K562 (cell line): ENCODE measurements around the gene SCFD2. TPM values are rescaled to one million over a fixed set of nuclear protein-coding genes. Genes with fewer than 3 reads are reported as not detected.
A peak's percentile ranks its signal among the peaks of the same experiment; 100 is the strongest.

Source experiments
- ATAC-seq: fragments of 200-7000 bp; cut with Tn5 transposase; 3 replicates; pipeline ENCODE4 v1.9.1; 2020; ENCODE audit warnings: moderate library complexity
- BruUV-seq: library from RNA; stranded (reverse); fragments of 400-500 nt; replicated peaks from 2 replicates; lab custom pipeline; 2021; lab: Mats Ljungman, UMichigan
- CTCF ChIA-PET: fragments of 300-600 bp; formaldehyde crosslinking; extraction: SDS; loops from one replicate; lab custom pipeline; 2021; ENCODE audit warnings: low intra/inter-chr PET ratio; lab: Yijun Ruan, JAX
- POLR2A ChIA-PET: fragments of 300-600, 350-650 bp; sonication (Branson Sonifier 250); formaldehyde crosslinking; extraction: SDS; loops from one replicate; lab custom pipeline; 2021; ENCODE audit warnings: antibody characterized with exemption, inconsistent platforms; lab: Yijun Ruan, JAX
- DNase-seq, 4 experiments: peaks; one replicate each; pipeline versions ENCODE4 v3.0.0 to v3.0.0-alpha.2; 2011 to 2018; ENCODE audit warnings: low spot score in 3 of 4, mixed read lengths in 3 of 4; ENCODE audit errors: extremely low read depth in 1 of 4
- FAIRE-seq: peaks from 2 replicates; lab custom pipeline; 2011; peaks lifted over from hg19 to GRCh38; lab: Jason Lieb, UNC
- H2AFZ ChIP-seq: 2 replicates; pipeline ENCODE4 v1.6.0; 2011; ENCODE audit warnings: low read depth, low read length, control low read depth, inconsistent platforms
- H3K27ac ChIP-seq: fragments of 200-600 bp; 3 replicates; pipeline ENCODE4 v1.8.0; 2011; ENCODE audit warnings: low read depth, mild to moderate bottlenecking, control low read depth, inconsistent platforms, low read length, moderate library complexity, mixed read lengths; ENCODE audit errors: extremely low read depth
- H3K27me3 ChIP-seq, 2 experiments: fragments of 300-600 bp in 1 of 2; 2 replicates in 1 of 2; 3 replicates in 1 of 2; pipeline versions ENCODE4 v1.6.0 to v1.8.0; 2011; ENCODE audit warnings: inconsistent platforms in 2 of 2, low read length in 2 of 2, mild to moderate bottlenecking in 1 of 2, mixed read lengths in 1 of 2, moderate library complexity in 1 of 2; ENCODE audit not compliant: control insufficient read depth in 2 of 2, insufficient read depth in 2 of 2
- H3K36me3 ChIP-seq: fragments of 300-600 bp; 3 replicates; pipeline ENCODE4 v1.8.0; 2011; ENCODE audit warnings: mild to moderate bottlenecking, low read length, inconsistent platforms; ENCODE audit not compliant: control insufficient read depth, insufficient read depth
- H3K4me1 ChIP-seq, 2 experiments: fragments of 200-600 bp in 1 of 2; replicated peaks in 1 of 2; 2 replicates in 1 of 2; 3 replicates in 1 of 2; pipeline versions ENCODE4 v1.5.1 to v1.8.0; 2011; ENCODE audit warnings: inconsistent platforms in 2 of 2, low read length in 2 of 2, mild to moderate bottlenecking in 1 of 2, mixed read lengths in 1 of 2, moderate library complexity in 1 of 2; ENCODE audit not compliant: control insufficient read depth in 2 of 2, insufficient read depth in 2 of 2
- H3K4me2 ChIP-seq: 2 replicates; pipeline ENCODE4 v1.6.1; 2011; ENCODE audit warnings: low read length, control low read depth, inconsistent platforms, mixed read lengths; ENCODE audit not compliant: insufficient read depth
- H3K4me3 ChIP-seq: fragments of 200-600 bp; sonication (generic), shearing (Covaris generic); 2 replicates; pipeline ENCODE4 v1.5.1; 2016; ENCODE audit warnings: control low read depth, inconsistent platforms
- H3K79me2 ChIP-seq: fragments of 200-600 bp; 3 replicates; pipeline ENCODE4 v1.8.0; 2011; ENCODE audit warnings: low read length, inconsistent platforms; ENCODE audit not compliant: control insufficient read depth, insufficient read depth
- H3K9ac ChIP-seq, 2 experiments: 2 replicates each; pipeline versions ENCODE4 v1.6.0 to v1.6.1; 2011; ENCODE audit warnings: low read depth in 2 of 2, low read length in 2 of 2, control low read depth in 1 of 2, inconsistent platforms in 1 of 2, mild to moderate bottlenecking in 1 of 2, mixed read lengths in 1 of 2; ENCODE audit not compliant: insufficient read depth in 1 of 2
- H3K9me1 ChIP-seq: one replicate; pipeline ENCODE4 v1.6.0; 2011; ENCODE audit warnings: inconsistent platforms, mild to moderate bottlenecking, low read length, moderate library complexity; ENCODE audit not compliant: control insufficient read depth, insufficient read depth
- H3K9me3 ChIP-seq: replicated peaks from 2 replicates; pipeline ENCODE4 v1.5.1; 2011; ENCODE audit warnings: low read depth, low read length, inconsistent platforms; ENCODE audit not compliant: control insufficient read depth, insufficient read depth
- H4K20me1 ChIP-seq: replicated peaks from 2 replicates; pipeline ENCODE4 v1.6.1; 2011; ENCODE audit warnings: low read length, inconsistent platforms, mixed read lengths; ENCODE audit not compliant: control insufficient read depth, insufficient read depth
- CBX8 ChIP-seq: fragments of 200-600 bp; sonication (generic); IDR thresholded peaks from 2 replicates; pipeline ENCODE4 v1.6.1; 2012; ENCODE audit warnings: borderline replicate concordance, mixed run types, low read depth, mild to moderate bottlenecking, moderate library complexity, mixed read lengths, low read length, control low read depth, inconsistent platforms; ENCODE audit not compliant: poor library complexity, severe bottlenecking; ENCODE audit errors: extremely low read depth
- GABPB1 ChIP-seq: sonication (generic); formaldehyde crosslinking; IDR thresholded peaks from 2 replicates; pipeline ENCODE4 v1.8.0; 2022; ENCODE audit warnings: mild to moderate bottlenecking, missing genetic modification reagents
- POLR2AphosphoS5 ChIP-seq: IDR thresholded peaks from 2 replicates; pipeline ENCODE4 v1.6.1; 2011; ENCODE audit warnings: mild to moderate bottlenecking, low read depth, low read length, moderate library complexity; ENCODE audit not compliant: control insufficient read depth, insufficient read depth
- RFX7 ChIP-seq: fragments of 250-450 bp; sonication (Bioruptor Pico); IDR thresholded peaks from 2 replicates; pipeline ENCODE4 v1.5.1; 2021; ENCODE audit warnings: mild to moderate bottlenecking
- YBX1 ChIP-seq: fragments of 450-650 bp; IDR thresholded peaks from 2 replicates; pipeline ENCODE4 v1.7.1; 2016; ENCODE audit warnings: mild to moderate bottlenecking
- ZEB2 ChIP-seq: fragments of 450-650 bp; IDR thresholded peaks from 2 replicates; pipeline ENCODE4 v1.6.1; 2016
- ZNF57 ChIP-seq: fragments of 450-650 bp; formaldehyde crosslinking; IDR thresholded peaks from 2 replicates; pipeline ENCODE4 v1.4.0; 2020; ENCODE audit warnings: mild to moderate bottlenecking, moderate library complexity
- WGBS: fragments of 100-300 bp; shearing (Covaris generic); methylation state at CpG from one replicate; pipeline ENCODE4 v1.1.6; 2016; ENCODE audit warnings: low coverage, mixed read lengths; ENCODE audit not compliant: insufficient coverage; ENCODE audit errors: missing lambda C conversion rate; 5-methylcytosine and 5-hydroxymethylcytosine counted together
- in situ Hi-C: fragments of 300-500 bp; cut with MboI; formaldehyde crosslinking; loops from 4 replicates; pipeline ENCODE4 v1.15.0; 2018; ENCODE audit warnings: inconsistent platforms, mixed read lengths
- intact Hi-C: fragments of 100-400 bp; cut with micrococcal nuclease; formaldehyde crosslinking; loops from 2 replicates; pipeline ENCODE4 v1.14.2; 2022
- polyA plus RNA-seq, 8 experiments: library from polyadenylated mRNA; depleted of rRNA in 4 of 8; stranded (reverse) in 5 of 8; unstranded in 3 of 8; fragments of >200 nt; fragmentation: Nextera tagmentation in 2 of 8; fragmentation: Illumina TruSeq in 1 of 8; extraction: Ambion mirVana in 2 of 8; extraction: Trizol in 1 of 8; gene quantifications; 2 replicates each; pipeline versions ENCODE4 v1.2.1 to v1.2.3, GENCODE V29; 2011 to 2014; ENCODE audit warnings: inconsistent platforms in 1 of 8, missing spikeins in 1 of 8
- total RNA-seq, 7 experiments: library from RNA; depleted of rRNA in 6 of 7; stranded (reverse); fragments of >200 nt in 6 of 7; fragmentation: Illumina TruSeq in 2 of 7; extraction: Trizol in 2 of 7; gene quantifications; 2 replicates each; pipeline versions ENCODE4 v1.2.1 to v1.2.3, GENCODE V29; 2011 to 2021; ENCODE audit warnings: low replicate concordance in 1 of 7
- TF ChIP-seq, protein P1 (sequence below), 2 experiments: IDR thresholded peaks; 2 replicates each; pipeline ENCODE4 v1.6.1; 2012; ENCODE audit warnings: improper control_type of control experiment in 2 of 2, low read depth in 2 of 2, low read length in 2 of 2, borderline replicate concordance in 1 of 2
- TF ChIP-seq, protein P2 (sequence below): fragments of 450-650 bp; IDR thresholded peaks from 2 replicates; pipeline ENCODE4 v1.6.1; 2016
- TF ChIP-seq, protein P3 (sequence below), 3 experiments: fragments of 200-800 bp in 1 of 3; fragments of 250-450 bp in 1 of 3; fragments of 450-650 bp in 1 of 3; sonication (Bioruptor Pico) in 1 of 3; sonication (Bioruptor generic) in 1 of 3; formaldehyde crosslinking in 1 of 3; IDR thresholded peaks; 2 replicates each; pipeline versions ENCODE4 v1.6.1 to v1.8.0; 2016 to 2022; ENCODE audit warnings: mild to moderate bottlenecking in 2 of 3, missing genetic modification characterization in 2 of 3, missing compliant biosample characterization in 1 of 3, moderate library complexity in 1 of 3
- TF ChIP-seq, protein P4 (sequence below): sonication (generic); formaldehyde crosslinking; IDR thresholded peaks from 2 replicates; pipeline ENCODE4 v1.8.0; 2022; ENCODE audit warnings: missing genetic modification reagents, mild to moderate bottlenecking, borderline replicate concordance

SCFD2 gene
- total and polyA plus RNA-seq, 9 of the 15 experiments (the other 6 are each of a cell fraction or from before 2014, with no cell fraction given) = 5.7 to 30.3 (median 22.8) TPM

GRCh38 chr4:53365121-53365485 lies 758 bp downstream of the SCFD2 start:
- Histone ChIP-seq H3K4me1 (peaks cover 4 to 5% of the 10 kb centered on the region in 2 experiments; a peak in 4 of 5 replicates), H3K9ac (peak overlapping the region; percentile 82 to 95), H3K79me2 (peaks cover 57% of the 10 kb centered on the region), H3K4me3 (peak overlapping the region; percentile 93), H4K20me1 (no peaks in the 10 kb centered on the region), H3K36me3 (peaks cover 10% of the 10 kb centered on the region; the same call in 2 of the 3 replicates), H3K9me1 (no peaks in the 10 kb centered on the region), H3K27me3 (no peaks in the 10 kb centered on the region), H3K27ac (peak overlapping the region; percentile 71), H2AFZ (peak overlapping the region; percentile 90), H3K4me2 (peak overlapping the region; percentile 98), H3K9me3 (no peaks in the 10 kb centered on the region)
- 0% methylated on average over 8 of the region's 8 CpGs for WGBS
- in situ Hi-C loops (no loop called here), intact Hi-C loops (no loop called here)
- DNase-seq = peak; percentile 13 to 55 (median 26)
- FAIRE-seq = peak; percentile 76
- no TSS peak for BruUV-seq
- ATAC-seq = peak; percentile 68
- ChIA-PET POLR2A (interaction anchor here (0.8 to 1.4 kb wide), 3 partner anchors 10 to 16 kb away, joined by 3 to 8 read pairs (median 4); no protein-coding TSS in a partner anchor), CTCF (no interaction called here)
- TF ChIP-seq ZNF57 = no peak
- TF ChIP-seq RFX7 (CRISPR knock-in tag) = no peak
- TF ChIP-seq GABPB1 = no peak; the same call in 1 of the 2 replicates
- no peak for TF ChIP-seq YBX1
- TF ChIP-seq, protein P1, sequence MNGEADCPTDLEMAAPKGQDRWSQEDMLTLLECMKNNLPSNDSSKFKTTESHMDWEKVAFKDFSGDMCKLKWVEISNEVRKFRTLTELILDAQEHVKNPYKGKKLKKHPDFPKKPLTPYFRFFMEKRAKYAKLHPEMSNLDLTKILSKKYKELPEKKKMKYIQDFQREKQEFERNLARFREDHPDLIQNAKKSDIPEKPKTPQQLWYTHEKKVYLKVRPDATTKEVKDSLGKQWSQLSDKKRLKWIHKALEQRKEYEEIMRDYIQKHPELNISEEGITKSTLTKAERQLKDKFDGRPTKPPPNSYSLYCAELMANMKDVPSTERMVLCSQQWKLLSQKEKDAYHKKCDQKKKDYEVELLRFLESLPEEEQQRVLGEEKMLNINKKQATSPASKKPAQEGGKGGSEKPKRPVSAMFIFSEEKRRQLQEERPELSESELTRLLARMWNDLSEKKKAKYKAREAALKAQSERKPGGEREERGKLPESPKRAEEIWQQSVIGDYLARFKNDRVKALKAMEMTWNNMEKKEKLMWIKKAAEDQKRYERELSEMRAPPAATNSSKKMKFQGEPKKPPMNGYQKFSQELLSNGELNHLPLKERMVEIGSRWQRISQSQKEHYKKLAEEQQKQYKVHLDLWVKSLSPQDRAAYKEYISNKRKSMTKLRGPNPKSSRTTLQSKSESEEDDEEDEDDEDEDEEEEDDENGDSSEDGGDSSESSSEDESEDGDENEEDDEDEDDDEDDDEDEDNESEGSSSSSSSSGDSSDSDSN (IDR thresholded peaks at IDR 0.05; ENCODE audit: borderline replicate concordance in 1 of 2, low read depth in 2 of 2, low read length in 2 of 2) = 0 out of 4 replicates have a peak, but pooled peaks of 1 of the 2 experiments have one; percentile 54
- TF ChIP-seq, protein P2, sequence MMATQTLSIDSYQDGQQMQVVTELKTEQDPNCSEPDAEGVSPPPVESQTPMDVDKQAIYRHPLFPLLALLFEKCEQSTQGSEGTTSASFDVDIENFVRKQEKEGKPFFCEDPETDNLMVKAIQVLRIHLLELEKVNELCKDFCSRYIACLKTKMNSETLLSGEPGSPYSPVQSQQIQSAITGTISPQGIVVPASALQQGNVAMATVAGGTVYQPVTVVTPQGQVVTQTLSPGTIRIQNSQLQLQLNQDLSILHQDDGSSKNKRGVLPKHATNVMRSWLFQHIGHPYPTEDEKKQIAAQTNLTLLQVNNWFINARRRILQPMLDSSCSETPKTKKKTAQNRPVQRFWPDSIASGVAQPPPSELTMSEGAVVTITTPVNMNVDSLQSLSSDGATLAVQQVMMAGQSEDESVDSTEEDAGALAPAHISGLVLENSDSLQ = no peak
- TF ChIP-seq, protein P3, sequence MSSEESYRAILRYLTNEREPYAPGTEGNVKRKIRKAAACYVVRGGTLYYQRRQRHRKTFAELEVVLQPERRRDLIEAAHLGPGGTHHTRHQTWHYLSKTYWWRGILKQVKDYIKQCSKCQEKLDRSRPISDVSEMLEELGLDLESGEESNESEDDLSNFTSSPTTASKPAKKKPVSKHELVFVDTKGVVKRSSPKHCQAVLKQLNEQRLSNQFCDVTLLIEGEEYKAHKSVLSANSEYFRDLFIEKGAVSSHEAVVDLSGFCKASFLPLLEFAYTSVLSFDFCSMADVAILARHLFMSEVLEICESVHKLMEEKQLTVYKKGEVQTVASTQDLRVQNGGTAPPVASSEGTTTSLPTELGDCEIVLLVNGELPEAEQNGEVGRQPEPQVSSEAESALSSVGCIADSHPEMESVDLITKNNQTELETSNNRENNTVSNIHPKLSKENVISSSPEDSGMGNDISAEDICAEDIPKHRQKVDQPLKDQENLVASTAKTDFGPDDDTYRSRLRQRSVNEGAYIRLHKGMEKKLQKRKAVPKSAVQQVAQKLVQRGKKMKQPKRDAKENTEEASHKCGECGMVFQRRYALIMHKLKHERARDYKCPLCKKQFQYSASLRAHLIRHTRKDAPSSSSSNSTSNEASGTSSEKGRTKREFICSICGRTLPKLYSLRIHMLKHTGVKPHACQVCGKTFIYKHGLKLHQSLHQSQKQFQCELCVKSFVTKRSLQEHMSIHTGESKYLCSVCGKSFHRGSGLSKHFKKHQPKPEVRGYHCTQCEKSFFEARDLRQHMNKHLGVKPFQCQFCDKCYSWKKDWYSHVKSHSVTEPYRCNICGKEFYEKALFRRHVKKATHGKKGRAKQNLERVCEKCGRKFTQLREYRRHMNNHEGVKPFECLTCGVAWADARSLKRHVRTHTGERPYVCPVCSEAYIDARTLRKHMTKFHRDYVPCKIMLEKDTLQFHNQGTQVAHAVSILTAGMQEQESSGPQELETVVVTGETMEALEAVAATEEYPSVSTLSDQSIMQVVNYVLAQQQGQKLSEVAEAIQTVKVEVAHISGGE (CRISPR knock-in tag; IDR thresholded peaks at IDR 0.05) = peak in 2 of 3 experiments; percentile 39 to 50; a peak in 1 of 6 replicates
- no peak for TF ChIP-seq POLR2AphosphoS5
- TF ChIP-seq, protein P4, sequence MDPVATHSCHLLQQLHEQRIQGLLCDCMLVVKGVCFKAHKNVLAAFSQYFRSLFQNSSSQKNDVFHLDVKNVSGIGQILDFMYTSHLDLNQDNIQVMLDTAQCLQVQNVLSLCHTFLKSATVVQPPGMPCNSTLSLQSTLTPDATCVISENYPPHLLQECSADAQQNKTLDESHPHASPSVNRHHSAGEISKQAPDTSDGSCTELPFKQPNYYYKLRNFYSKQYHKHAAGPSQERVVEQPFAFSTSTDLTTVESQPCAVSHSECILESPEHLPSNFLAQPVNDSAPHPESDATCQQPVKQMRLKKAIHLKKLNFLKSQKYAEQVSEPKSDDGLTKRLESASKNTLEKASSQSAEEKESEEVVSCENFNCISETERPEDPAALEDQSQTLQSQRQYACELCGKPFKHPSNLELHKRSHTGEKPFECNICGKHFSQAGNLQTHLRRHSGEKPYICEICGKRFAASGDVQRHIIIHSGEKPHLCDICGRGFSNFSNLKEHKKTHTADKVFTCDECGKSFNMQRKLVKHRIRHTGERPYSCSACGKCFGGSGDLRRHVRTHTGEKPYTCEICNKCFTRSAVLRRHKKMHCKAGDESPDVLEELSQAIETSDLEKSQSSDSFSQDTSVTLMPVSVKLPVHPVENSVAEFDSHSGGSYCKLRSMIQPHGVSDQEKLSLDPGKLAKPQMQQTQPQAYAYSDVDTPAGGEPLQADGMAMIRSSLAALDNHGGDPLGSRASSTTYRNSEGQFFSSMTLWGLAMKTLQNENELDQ (CRISPR knock-in tag) = no peak
- TF ChIP-seq ZEB2 = no peak
- TF ChIP-seq CBX8 = no peak
